ENCODE measurements around the gene ARMC9. TPM values are rescaled to one million over a fixed set of nuclear protein-coding genes. Genes with fewer than 3 reads are reported as not detected.

The ARMC9 gene
- total RNA-seq, 1 donor, result 189 TPM

DNA sequence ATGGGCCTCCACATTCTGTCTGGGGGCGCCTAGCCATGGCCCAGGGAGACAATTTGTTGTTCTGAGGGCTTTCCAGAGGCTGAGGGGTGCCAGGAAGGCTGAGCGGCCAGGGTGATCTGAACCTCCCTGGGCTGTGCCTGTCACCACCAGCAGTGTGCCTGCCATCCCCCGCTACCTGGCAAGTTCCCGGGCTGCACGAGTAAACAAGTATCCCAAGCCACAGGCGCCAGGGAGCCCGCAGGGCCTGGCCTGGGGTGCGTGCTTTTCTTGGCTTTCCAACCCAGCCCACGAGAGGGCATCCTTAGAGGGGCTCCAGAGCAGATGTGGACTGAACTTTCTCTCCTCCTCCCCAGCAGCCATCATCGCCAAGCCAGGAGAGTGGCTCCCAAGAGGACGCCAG lies 162.0 kb downstream of the ARMC9 start:
- TF ChIP-seq, protein P1, sequence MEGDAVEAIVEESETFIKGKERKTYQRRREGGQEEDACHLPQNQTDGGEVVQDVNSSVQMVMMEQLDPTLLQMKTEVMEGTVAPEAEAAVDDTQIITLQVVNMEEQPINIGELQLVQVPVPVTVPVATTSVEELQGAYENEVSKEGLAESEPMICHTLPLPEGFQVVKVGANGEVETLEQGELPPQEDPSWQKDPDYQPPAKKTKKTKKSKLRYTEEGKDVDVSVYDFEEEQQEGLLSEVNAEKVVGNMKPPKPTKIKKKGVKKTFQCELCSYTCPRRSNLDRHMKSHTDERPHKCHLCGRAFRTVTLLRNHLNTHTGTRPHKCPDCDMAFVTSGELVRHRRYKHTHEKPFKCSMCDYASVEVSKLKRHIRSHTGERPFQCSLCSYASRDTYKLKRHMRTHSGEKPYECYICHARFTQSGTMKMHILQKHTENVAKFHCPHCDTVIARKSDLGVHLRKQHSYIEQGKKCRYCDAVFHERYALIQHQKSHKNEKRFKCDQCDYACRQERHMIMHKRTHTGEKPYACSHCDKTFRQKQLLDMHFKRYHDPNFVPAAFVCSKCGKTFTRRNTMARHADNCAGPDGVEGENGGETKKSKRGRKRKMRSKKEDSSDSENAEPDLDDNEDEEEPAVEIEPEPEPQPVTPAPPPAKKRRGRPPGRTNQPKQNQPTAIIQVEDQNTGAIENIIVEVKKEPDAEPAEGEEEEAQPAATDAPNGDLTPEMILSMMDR (IDR thresholded peaks at IDR 0.05; ENCODE audit: insufficient read depth, low read depth, low read length), result no peak

DNA sequence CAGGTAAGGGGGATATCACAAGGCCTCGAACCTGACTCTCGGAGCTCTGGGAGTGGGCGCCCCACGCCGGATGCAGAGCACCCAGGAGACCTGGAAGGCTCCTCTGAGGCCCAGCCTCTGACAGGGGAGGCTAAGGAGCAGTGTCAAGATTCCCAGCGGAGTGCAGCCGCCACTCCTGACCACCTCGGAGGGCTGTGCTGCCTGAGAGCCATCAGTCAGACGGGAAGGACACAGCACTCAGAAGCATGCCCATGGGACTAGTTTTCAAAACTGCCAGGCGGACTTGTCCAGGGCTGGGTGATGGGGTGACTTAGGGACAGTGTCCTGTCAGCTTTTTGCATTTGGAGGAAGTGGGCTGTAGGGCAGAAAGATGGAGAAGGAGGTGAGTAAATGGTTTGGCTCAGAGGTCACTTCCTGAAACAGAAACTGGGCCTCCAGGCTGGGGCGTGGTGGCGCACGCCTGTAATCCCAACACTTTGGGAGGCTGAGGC lies 162.5 kb downstream of the ARMC9 start:
- no peak overlapping the region for H3K4me3 ChIP-seq (ENCODE audit: low read depth, low read length)
- DNase-seq (ENCODE audit: low read depth), result no peak
- TF ChIP-seq, protein P1 (IDR thresholded peaks at IDR 0.05; ENCODE audit: insufficient read depth, low read depth, low read length), result no peak

More for the DNA sequence above, 162.0 kb downstream of the ARMC9 start:
- H3K4me3 ChIP-seq (ENCODE audit: low read depth, low read length), result no peak overlapping the region
- no peak for DNase-seq (ENCODE audit: low read depth)

DNA sequence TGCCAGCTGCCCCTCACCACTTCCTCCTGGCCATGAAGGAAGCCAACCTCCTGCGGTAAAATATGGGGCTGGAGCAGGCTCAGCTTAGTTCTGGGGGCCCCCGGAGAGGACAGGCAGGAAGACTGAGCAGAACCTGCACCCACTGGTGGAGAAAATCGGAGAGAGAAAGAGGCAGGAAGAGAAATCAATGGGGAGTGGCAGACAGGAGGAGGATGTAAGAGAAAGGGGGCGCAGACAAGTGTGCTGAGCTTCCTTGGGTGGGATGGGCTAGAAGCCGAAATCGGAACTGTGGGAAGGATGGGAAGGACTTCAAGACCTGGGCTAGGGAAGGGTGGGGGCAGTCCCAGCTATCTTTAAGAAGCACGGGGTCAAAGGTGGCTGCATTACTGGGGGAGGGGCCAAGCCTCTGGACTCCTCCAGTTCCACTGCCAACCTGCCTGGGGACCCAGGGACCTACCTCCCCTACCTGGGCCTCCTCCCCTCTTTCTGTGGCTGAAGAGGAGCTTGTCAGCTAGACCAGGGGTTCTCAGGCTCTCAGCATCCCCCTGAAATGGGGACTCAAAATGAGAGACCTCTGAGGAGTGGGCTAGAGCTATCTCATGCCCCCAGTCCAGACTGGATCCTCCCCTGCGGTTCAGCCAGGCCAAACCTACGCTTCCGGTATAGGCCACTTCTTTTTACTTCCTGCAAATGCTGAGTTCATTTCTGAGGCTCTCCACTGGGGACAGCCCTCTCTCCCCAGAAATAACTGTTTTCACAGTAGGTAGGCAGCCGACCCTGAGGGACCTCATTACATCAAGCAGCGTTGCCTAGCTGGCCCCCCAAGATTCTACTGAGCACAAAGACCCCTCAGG lies 163.5 kb downstream of the ARMC9 start:
- no peak for DNase-seq (ENCODE audit: low read depth)
- TF ChIP-seq, protein P1 (IDR thresholded peaks at IDR 0.05; ENCODE audit: insufficient read depth, low read depth, low read length), result no peak
- no peak overlapping the region for H3K4me3 ChIP-seq (ENCODE audit: low read depth, low read length)

DNA sequence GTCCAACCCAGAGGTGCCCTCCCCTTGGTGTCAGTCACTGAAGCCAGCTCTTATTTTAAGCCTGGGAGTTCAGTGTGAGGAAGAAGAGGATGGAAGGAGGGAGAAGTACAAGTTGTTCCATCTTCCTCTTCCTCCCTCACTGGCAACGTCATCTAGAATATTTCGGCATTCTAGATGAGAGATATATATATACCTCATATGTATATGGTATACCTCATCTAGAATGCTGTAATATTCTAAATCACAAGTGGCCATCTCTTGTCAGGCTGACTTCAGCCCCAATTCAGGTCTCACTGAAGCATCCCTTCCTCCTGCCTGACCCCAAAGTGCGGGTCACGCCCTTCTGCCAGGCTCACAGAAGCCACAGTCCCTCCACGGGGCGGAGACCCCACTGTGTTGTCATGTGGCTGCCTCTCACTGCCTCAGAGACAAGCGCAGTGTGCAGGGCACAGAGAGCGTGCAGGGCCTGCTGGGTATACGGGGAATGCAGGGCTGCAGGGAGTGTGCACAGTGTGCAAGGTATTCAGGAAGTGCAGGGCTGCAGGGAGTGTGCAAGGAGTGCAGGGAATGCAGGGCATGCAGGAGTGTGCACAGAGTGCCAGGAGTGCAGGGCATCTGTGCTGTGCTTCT lies 164.2 kb downstream of the ARMC9 start:
- TF ChIP-seq, protein P1 (IDR thresholded peaks at IDR 0.05; ENCODE audit: insufficient read depth, low read depth, low read length), result no peak
- H3K4me3 ChIP-seq (ENCODE audit: low read depth, low read length), result no peak overlapping the region
- DNase-seq (ENCODE audit: low read depth), result no peak

DNA sequence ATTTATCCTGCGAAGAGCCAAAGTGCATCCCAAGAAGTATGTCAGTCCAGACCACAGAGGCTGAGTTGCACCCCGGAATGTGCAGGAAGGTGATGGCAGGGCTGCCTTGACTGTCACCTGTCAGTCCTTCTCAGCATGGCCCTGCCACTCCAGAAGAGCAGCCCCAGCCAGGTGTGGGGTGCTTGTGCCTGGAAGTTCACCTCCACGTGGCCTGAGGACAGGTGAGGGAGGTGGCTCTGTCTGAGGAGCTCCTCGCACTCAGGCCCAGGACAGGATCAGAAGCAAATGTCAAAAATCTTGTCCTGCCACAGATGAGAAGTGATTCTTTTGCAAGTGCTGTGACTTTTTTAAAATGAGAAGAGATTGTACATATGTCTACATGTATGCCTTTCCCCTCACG lies 165.6 kb downstream of the ARMC9 start:
- TF ChIP-seq, protein P1 (IDR thresholded peaks at IDR 0.05; ENCODE audit: insufficient read depth, low read depth, low read length), result no peak
- no peak overlapping the region for H3K4me3 ChIP-seq (ENCODE audit: low read depth, low read length)
- no peak for DNase-seq (ENCODE audit: low read depth)

DNA sequence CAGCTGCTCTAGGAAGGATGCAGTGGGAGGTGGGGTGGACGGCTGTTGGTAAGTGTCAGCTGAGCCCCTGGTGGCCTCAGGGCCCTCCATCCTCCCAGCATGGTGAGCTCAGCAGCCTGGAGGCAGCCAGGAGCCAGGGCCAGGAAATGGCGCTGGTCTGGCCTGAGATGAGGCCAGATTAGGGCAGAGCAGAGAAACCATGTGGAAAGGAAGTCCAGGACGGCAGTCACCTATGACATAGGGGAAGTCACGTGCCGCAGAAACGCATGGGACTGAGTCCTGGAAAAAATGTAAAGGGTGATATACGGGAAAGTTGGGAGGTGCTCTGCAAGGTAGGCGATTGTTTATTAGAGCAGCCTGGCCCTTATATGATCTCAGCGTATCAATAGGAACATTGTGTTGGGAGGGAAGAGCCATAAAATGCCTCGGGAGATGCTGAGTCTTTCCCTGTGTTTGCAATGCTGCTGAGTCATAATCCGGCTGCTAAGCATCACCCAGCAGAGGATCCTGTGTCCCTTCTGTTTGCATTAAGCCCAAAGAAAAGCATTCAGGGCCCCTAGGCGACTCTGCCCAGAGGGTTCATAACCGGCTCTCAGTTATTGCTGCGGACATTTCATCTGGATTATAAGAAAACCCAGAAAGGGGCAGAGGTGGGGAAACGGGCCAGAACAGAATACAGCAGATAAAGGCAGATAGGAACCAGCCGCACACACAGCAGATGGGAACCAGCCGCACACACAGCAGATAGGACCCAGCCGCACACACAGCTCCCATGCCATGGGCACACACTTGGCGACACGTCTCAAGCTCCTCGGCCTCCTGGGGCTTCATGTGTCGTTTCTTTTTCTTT lies 166.8 kb downstream of the ARMC9 start:
- H3K4me3 ChIP-seq (ENCODE audit: low read depth, low read length), result no peak overlapping the region
- TF ChIP-seq, protein P1 (IDR thresholded peaks at IDR 0.05; ENCODE audit: insufficient read depth, low read depth, low read length), result no peak

More for the DNA sequence above, 166.8 kb downstream of the ARMC9 start:
- DNase-seq (ENCODE audit: low read depth), result peak; percentile 85

All from fibroblast of villous mesenchyme (primary cell).